ENCODE measurements around the gene DNAH2. TPM values are rescaled to one million over a fixed set of nuclear protein-coding genes. Genes with fewer than 3 reads are reported as not detected.
A peak's percentile ranks its signal among the peaks of the same experiment; 100 is the strongest.

Gene DNAH2
- total and polyA plus RNA-seq, 9 donors: 0.88 to 10.3 (median 2.5) TPM

DNA sequence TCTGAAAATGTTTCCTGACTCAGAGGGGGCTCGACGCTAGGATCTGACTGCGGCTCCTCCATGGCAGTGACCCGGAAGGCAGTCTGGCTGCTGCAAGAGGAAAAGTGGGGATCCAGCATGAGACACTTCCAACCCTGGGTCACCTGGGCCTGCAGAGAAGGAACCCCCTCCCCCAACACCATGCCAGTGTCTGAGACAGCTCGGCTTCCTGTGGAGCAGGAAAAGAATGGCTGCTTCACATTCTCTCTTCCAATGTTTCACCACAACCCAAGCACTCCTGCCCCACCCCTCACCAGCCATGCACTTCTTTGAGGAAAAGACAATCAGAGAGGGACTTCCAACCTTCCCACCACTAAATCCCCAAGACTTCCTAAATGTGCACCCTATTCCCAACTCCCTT lies 41.0 kb upstream of the DNAH2 start:
- Histone ChIP-seq H3K4me3 (no peak overlapping the region), H3K9me3 (no peaks in the 10 kb centered on the region), H3K4me1 (ENCODE audit: insufficient read depth) (no peaks in the 10 kb centered on the region), H3K27me3 (no peaks in the 10 kb centered on the region), H3K36me3 (no peaks in the 10 kb centered on the region), H3K27ac (no peak overlapping the region)
- intact Hi-C loops (cut with DNase I): no loop called here
- no peak for TF ChIP-seq EP300 (IDR thresholded peaks at IDR 0.05)
- TF ChIP-seq POLR2A (IDR thresholded peaks at IDR 0.05): no peak
- no peak for TF ChIP-seq CTCF (IDR thresholded peaks at IDR 0.05)
- 83 to 92% (median 87%) methylated on average over 5 of the region's 5 CpGs for WGBS, 3 donors
- DNase-seq: no peak

DNA sequence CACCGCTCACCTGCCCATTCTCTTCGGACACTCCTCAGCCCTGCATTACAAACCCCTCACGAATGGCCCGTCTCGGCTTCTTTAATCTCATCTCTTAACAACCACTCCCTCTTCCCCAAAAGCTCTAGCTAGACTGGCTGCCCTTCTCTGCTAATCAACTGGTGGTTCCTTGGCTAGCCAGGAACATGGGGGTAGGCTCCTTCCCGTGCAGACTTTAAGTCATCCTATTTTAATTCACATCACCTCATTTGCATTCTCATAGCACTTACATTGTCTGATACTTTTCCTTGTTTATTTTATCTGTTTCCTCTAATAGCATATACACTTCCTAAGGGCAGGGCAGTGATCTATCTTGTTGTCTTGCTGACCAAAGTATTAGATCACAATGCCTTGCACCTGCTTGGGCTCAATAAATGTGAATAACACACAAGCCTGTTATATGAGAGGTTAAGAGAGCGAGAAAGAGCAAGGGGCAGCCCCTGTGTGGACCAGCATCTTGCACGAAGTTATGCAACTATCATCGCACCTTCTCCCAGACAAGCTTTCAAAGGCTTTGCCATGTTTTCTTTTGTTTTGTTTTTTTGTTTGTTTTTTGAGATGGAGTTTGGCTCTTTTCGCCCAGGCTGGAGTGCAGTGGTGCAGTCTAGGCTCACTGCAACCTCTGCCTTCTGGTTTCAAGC lies 40.0 kb upstream of the DNAH2 start:
- whole genome bisulfite sequencing, 3 donors: 76 to 79% (median 76%) methylated on average over 10 of the region's 10 CpGs
- H3K9me3 ChIP-seq: no peaks in the 10 kb centered on the region
- intact Hi-C loops (cut with DNase I): no loop called here
- H3K36me3 ChIP-seq: no peaks in the 10 kb centered on the region
- no peak overlapping the region for H3K4me3 ChIP-seq
- no peak overlapping the region for H3K27ac ChIP-seq
- H3K4me1 ChIP-seq (ENCODE audit: insufficient read depth): no peaks in the 10 kb centered on the region
- DNase-seq: no peak
- TF ChIP-seq POLR2A (IDR thresholded peaks at IDR 0.05) (no peak), EP300 (IDR thresholded peaks at IDR 0.05) (no peak), CTCF (IDR thresholded peaks at IDR 0.05) (no peak)
- H3K27me3 ChIP-seq: no peaks in the 10 kb centered on the region

DNA sequence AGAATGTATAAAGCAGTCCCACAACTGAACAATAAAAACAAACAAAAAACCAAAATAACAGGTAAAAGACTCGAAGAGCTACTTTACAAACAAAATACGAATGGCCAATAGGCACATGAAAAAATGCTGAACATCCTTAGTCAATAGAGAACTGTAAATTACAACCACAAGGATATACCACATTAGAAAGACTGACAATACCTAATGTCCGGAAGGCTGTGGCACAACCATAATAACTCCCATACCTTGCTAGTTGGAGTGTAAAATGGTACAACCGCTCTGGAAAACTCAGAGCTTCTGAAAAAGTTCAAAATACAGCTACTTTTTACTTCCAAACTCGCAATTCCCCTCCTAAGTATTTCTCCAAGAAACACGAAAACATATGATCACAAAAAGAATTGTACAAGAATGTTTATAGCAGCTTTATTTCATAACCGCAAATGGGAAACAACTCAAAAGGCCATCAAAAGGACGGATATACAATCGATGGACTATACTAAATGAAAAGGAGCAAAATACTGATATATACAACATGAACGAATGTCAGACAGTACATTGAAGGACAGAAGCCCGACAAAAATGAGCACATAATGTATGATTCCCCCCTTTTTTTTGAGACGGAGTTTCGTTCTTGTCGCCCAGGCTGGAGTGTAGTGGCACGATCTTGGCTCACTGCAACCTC lies 32.6 kb upstream of the DNAH2 start:
- H3K27me3 ChIP-seq: no peaks in the 10 kb centered on the region
- H3K9me3 ChIP-seq: no peaks in the 10 kb centered on the region
- WGBS, 3 donors: 39 to 56% (median 42%) methylated on average over 15 of the region's 15 CpGs
- TF ChIP-seq POLR2A (IDR thresholded peaks at IDR 0.05): no peak
- no peak for TF ChIP-seq EP300 (IDR thresholded peaks at IDR 0.05)
- TF ChIP-seq CTCF (IDR thresholded peaks at IDR 0.05): no peak
- H3K27ac ChIP-seq: peak overlapping the region; percentile 74 to 93
- H3K36me3 ChIP-seq: no peaks in the 10 kb centered on the region
- no peak for DNase-seq
- H3K4me3 ChIP-seq: peak overlapping the region; percentile 94
- H3K4me1 ChIP-seq (ENCODE audit: insufficient read depth): peaks cover 7% of the 10 kb centered on the region
- intact Hi-C loops (cut with DNase I): loop anchor here (5.0 to 10.0 kb wide), 4 partner anchors 33 to 200 kb away; partner anchors contain the start of genes SHBG (in 3 of the 4), ATP1B2 (in 2 of the 4), POLR2A (in 1 of the 4) and SLC35G6 (in 1 of the 4)

GRCh38 chr17:7685533-7686221 lies 31.9 kb upstream of the DNAH2 start:
- peak overlapping the region; percentile 94 for H3K4me3 ChIP-seq
- H3K27ac ChIP-seq: peak overlapping the region; percentile 74 to 93
- peak; percentile 90 to 93 (median 91) for DNase-seq
- no peaks in the 10 kb centered on the region for H3K9me3 ChIP-seq
- TF ChIP-seq CTCF (IDR thresholded peaks at IDR 0.05): no peak
- no peak for TF ChIP-seq EP300 (IDR thresholded peaks at IDR 0.05)
- peak; percentile 87 for TF ChIP-seq POLR2A (IDR thresholded peaks at IDR 0.05)
- peaks cover 7% of the 10 kb centered on the region for H3K4me1 ChIP-seq (ENCODE audit: insufficient read depth)
- H3K27me3 ChIP-seq: no peaks in the 10 kb centered on the region
- 2 to 5% (median 2%) methylated on average over 44 of the region's 44 CpGs for WGBS, 3 donors
- intact Hi-C loops (cut with DNase I): loop anchor here (2.0 to 10.0 kb wide), 5 partner anchors 33 to 201 kb away; partner anchors contain the start of genes SHBG (in 3 of the 4), ATP1B2 (in 2 of the 4), POLR2A (in 1 of the 4) and SAT2 (in 1 of the 4)
- H3K36me3 ChIP-seq: no peaks in the 10 kb centered on the region
